ENCODE results near the gene NMS. TPM values are rescaled to one million over a fixed set of nuclear protein-coding genes. Genes with fewer than 3 reads are reported as not detected.
"Not testable (repeated sequence)": the region's sequence is repeated elsewhere in the genome, so short reads cannot be mapped to it uniquely, and the experiment has no call there.

NMS gene
- total RNA-seq, 2 experiments from 2014 or later, result not detected

- peaks cover 6% of the 10 kb centered on the region for H3K9me3 Mint-ChIP-seq
- H3K27ac Mint-ChIP-seq, result no peak overlapping the region
- no peak overlapping the region for H3K4me3 Mint-ChIP-seq
- CTCF ChIA-PET, result no interaction called here
- POLR2A ChIA-PET, result no interaction called here
- DNase-seq, result no peak
- H3K27me3 Mint-ChIP-seq, result no peaks in the 10 kb centered on the region
- no peaks in the 10 kb centered on the region for H3K4me1 Mint-ChIP-seq
- H3K36me3 Mint-ChIP-seq (ENCODE audit: low read depth), result no peaks in the 10 kb centered on the region
Measured at GRCh38 chr2:100451734-100452133, 18.5 kb upstream of the NMS start.

- H3K27me3 Mint-ChIP-seq, result no peaks in the 10 kb centered on the region
- no peaks in the 10 kb centered on the region for H3K4me1 Mint-ChIP-seq
- H3K4me3 Mint-ChIP-seq, result no peak overlapping the region
- ChIA-PET CTCF (no interaction called here), POLR2A (no interaction called here)
- H3K9me3 Mint-ChIP-seq, result peaks cover 11% of the 10 kb centered on the region
- DNase-seq, result no peak
- no peak overlapping the region for H3K27ac Mint-ChIP-seq
- no peaks in the 10 kb centered on the region for H3K36me3 Mint-ChIP-seq (ENCODE audit: low read depth)
Measured at GRCh38 chr2:100453853-100454252, 16.4 kb upstream of the NMS start.

GRCh38 chr2:100456357-100456756 is 13.9 kb upstream of the NMS start:
- H3K4me3 Mint-ChIP-seq; H3K36me3 Mint-ChIP-seq (ENCODE audit: low read depth); H3K27ac Mint-ChIP-seq; H3K27me3 Mint-ChIP-seq; CTCF ChIA-PET; H3K4me1 Mint-ChIP-seq; DNase-seq; POLR2A ChIA-PET: not testable (repeated sequence)
- H3K9me3 Mint-ChIP-seq, result peaks cover 11% of the 10 kb centered on the region

- no peak overlapping the region for H3K4me3 Mint-ChIP-seq
- H3K27me3 Mint-ChIP-seq, result peaks cover 2% of the 10 kb centered on the region
- POLR2A ChIA-PET, result no interaction called here
- CTCF ChIA-PET, result no interaction called here
- no peaks in the 10 kb centered on the region for H3K4me1 Mint-ChIP-seq
- no peak overlapping the region for H3K27ac Mint-ChIP-seq
- H3K9me3 Mint-ChIP-seq, result peaks cover 6% of the 10 kb centered on the region
- no peak for DNase-seq
- no peaks in the 10 kb centered on the region for H3K36me3 Mint-ChIP-seq (ENCODE audit: low read depth)
Measured at GRCh38 chr2:100460904-100461530, 9.3 kb upstream of the NMS start.

GRCh38 chr2:100470898-100471514 is 724 bp downstream of the NMS start:
- H3K27me3 Mint-ChIP-seq, result peaks cover 28% of the 10 kb centered on the region
- no peaks in the 10 kb centered on the region for H3K4me1 Mint-ChIP-seq
- CTCF ChIA-PET, result no interaction called here
- no peak for DNase-seq
- H3K9me3 Mint-ChIP-seq, result no peaks in the 10 kb centered on the region
- H3K4me3 Mint-ChIP-seq, result no peak overlapping the region
- POLR2A ChIA-PET, result no interaction called here
- H3K36me3 Mint-ChIP-seq (ENCODE audit: low read depth), result no peaks in the 10 kb centered on the region
- H3K27ac Mint-ChIP-seq, result no peak overlapping the region

- Mint-ChIP-seq H3K4me1 (no peaks in the 10 kb centered on the region), H3K9me3 (no peaks in the 10 kb centered on the region), H3K36me3 (ENCODE audit: low read depth) (no peaks in the 10 kb centered on the region), H3K27ac (no peak overlapping the region), H3K4me3 (no peak overlapping the region), H3K27me3 (peaks cover 12% of the 10 kb centered on the region)
- ChIA-PET POLR2A (no interaction called here), CTCF (no interaction called here)
- no peak for DNase-seq
Measured at GRCh38 chr2:100476606-100477005, 6.3 kb downstream of the NMS start.

GRCh38 chr2:100482741-100483140 is 12.5 kb downstream of the NMS start:
- POLR2A ChIA-PET, result no interaction called here
- Mint-ChIP-seq H3K4me1 (no peaks in the 10 kb centered on the region), H3K36me3 (ENCODE audit: low read depth) (no peaks in the 10 kb centered on the region), H3K27ac (no peak overlapping the region), H3K27me3 (no peaks in the 10 kb centered on the region), H3K9me3 (no peaks in the 10 kb centered on the region), H3K4me3 (no peak overlapping the region)
- DNase-seq, result no peak
- CTCF ChIA-PET, result no interaction called here

GRCh38 chr2:100483895-100484294 is 13.6 kb downstream of the NMS start:
- Mint-ChIP-seq H3K4me3 (no peak overlapping the region), H3K27me3 (no peaks in the 10 kb centered on the region), H3K36me3 (ENCODE audit: low read depth) (no peaks in the 10 kb centered on the region), H3K4me1 (no peaks in the 10 kb centered on the region), H3K9me3 (no peaks in the 10 kb centered on the region), H3K27ac (no peak overlapping the region)
- no peak for DNase-seq
- ChIA-PET CTCF (no interaction called here), POLR2A (no interaction called here)

GRCh38 chr2:100484390-100484789 is 14.1 kb downstream of the NMS start:
- no peaks in the 10 kb centered on the region for H3K9me3 Mint-ChIP-seq
- H3K4me1 Mint-ChIP-seq, result no peaks in the 10 kb centered on the region
- POLR2A ChIA-PET, result no interaction called here
- H3K4me3 Mint-ChIP-seq, result no peak overlapping the region
- CTCF ChIA-PET, result no interaction called here
- no peak for DNase-seq
- no peak overlapping the region for H3K27ac Mint-ChIP-seq
- no peaks in the 10 kb centered on the region for H3K36me3 Mint-ChIP-seq (ENCODE audit: low read depth)
- H3K27me3 Mint-ChIP-seq, result no peaks in the 10 kb centered on the region

GRCh38 chr2:100485396-100485795 is 15.1 kb downstream of the NMS start:
- POLR2A ChIA-PET, result no interaction called here
- Mint-ChIP-seq H3K9me3 (no peaks in the 10 kb centered on the region), H3K27ac (no peak overlapping the region), H3K27me3 (no peaks in the 10 kb centered on the region), H3K36me3 (ENCODE audit: low read depth) (no peaks in the 10 kb centered on the region), H3K4me1 (no peaks in the 10 kb centered on the region), H3K4me3 (no peak overlapping the region)
- DNase-seq, result no peak
- CTCF ChIA-PET, result no interaction called here

- DNase-seq, result no peak
- ChIA-PET CTCF (no interaction called here), POLR2A (no interaction called here)
- no peak overlapping the region for H3K4me3 Mint-ChIP-seq
- no peaks in the 10 kb centered on the region for H3K4me1 Mint-ChIP-seq
- H3K27ac Mint-ChIP-seq, result no peak overlapping the region
- no peaks in the 10 kb centered on the region for H3K9me3 Mint-ChIP-seq
- H3K27me3 Mint-ChIP-seq, result peaks cover 10% of the 10 kb centered on the region
- no peaks in the 10 kb centered on the region for H3K36me3 Mint-ChIP-seq (ENCODE audit: low read depth)
Measured at GRCh38 chr2:100494712-100495111, 24.4 kb downstream of the NMS start.

- no peak for DNase-seq
- POLR2A ChIA-PET, result no interaction called here
- CTCF ChIA-PET, result no interaction called here
- H3K27ac Mint-ChIP-seq, result no peak overlapping the region
- no peak overlapping the region for H3K4me3 Mint-ChIP-seq
- peaks cover 13% of the 10 kb centered on the region for H3K9me3 Mint-ChIP-seq
- H3K36me3 Mint-ChIP-seq (ENCODE audit: low read depth), result no peaks in the 10 kb centered on the region
- H3K4me1 Mint-ChIP-seq, result no peaks in the 10 kb centered on the region
- H3K27me3 Mint-ChIP-seq, result peaks cover 32% of the 10 kb centered on the region
Measured at GRCh38 chr2:100502782-100503181, 32.5 kb downstream of the NMS start.

- peaks cover 16% of the 10 kb centered on the region for H3K9me3 Mint-ChIP-seq
- DNase-seq, result no peak
- peaks cover 26% of the 10 kb centered on the region for H3K27me3 Mint-ChIP-seq
- no peak overlapping the region for H3K4me3 Mint-ChIP-seq
- H3K27ac Mint-ChIP-seq, result no peak overlapping the region
- no peaks in the 10 kb centered on the region for H3K36me3 Mint-ChIP-seq (ENCODE audit: low read depth)
- H3K4me1 Mint-ChIP-seq, result no peaks in the 10 kb centered on the region
- CTCF ChIA-PET, result no interaction called here
- POLR2A ChIA-PET, result no interaction called here
Measured at GRCh38 chr2:100504542-100504941, 34.3 kb downstream of the NMS start.

GRCh38 chr2:100509066-100509465 is 38.8 kb downstream of the NMS start:
- Mint-ChIP-seq H3K4me3 (no peak overlapping the region), H3K27me3 (peaks cover 9% of the 10 kb centered on the region), H3K36me3 (ENCODE audit: low read depth) (no peaks in the 10 kb centered on the region), H3K9me3 (peaks cover 11% of the 10 kb centered on the region), H3K27ac (no peak overlapping the region), H3K4me1 (no peaks in the 10 kb centered on the region)
- CTCF ChIA-PET, result no interaction called here
- POLR2A ChIA-PET, result no interaction called here
- DNase-seq, result no peak
